ENCODE data around the gene ASCC3.
"Not testable (repeated sequence)": the region's sequence is repeated elsewhere in the genome, so short reads cannot be mapped to it uniquely, and the experiment has no call there.

Gene ASCC3

GRCh38 chr6:100880853-100881706 lies at the start of gene ASCC3:
ASCC3 (minus strand) TSS chr6:100881329; CDS start chr6:100867997, 13,332 bp downstream.
- DNase-seq (ENCODE audit: low read depth in 2 of 2) = peak; percentile 81 to 82

- no peak for DNase-seq (ENCODE audit: low read depth in 2 of 2)
Observed at GRCh38 chr6:100925749-100926148, 44.6 kb upstream of the ASCC3 start.

GRCh38 chr6:100924534-100925227 lies 43.6 kb upstream of the ASCC3 start:
- no peak for DNase-seq (ENCODE audit: low read depth in 2 of 2)

GRCh38 chr6:100923481-100924165 lies 42.5 kb upstream of the ASCC3 start:
- DNase-seq (ENCODE audit: low read depth in 2 of 2) = no peak

- DNase-seq (ENCODE audit: low read depth in 2 of 2) = no peak
Observed at GRCh38 chr6:100920028-100920605, 39.0 kb upstream of the ASCC3 start.

- DNase-seq (ENCODE audit: low read depth in 2 of 2) = no peak
Observed at GRCh38 chr6:100918152-100918551, 37.0 kb upstream of the ASCC3 start.

- DNase-seq (ENCODE audit: low read depth in 2 of 2) = no peak
Observed at GRCh38 chr6:100915876-100916275, 34.7 kb upstream of the ASCC3 start.

- no peak for DNase-seq (ENCODE audit: low read depth in 2 of 2)
Observed at GRCh38 chr6:100913400-100914276, 32.5 kb upstream of the ASCC3 start.

GRCh38 chr6:100906325-100906724 lies 25.2 kb upstream of the ASCC3 start:
- no peak for DNase-seq (ENCODE audit: low read depth in 2 of 2)

- DNase-seq (ENCODE audit: low read depth in 2 of 2) = no peak
Observed at GRCh38 chr6:100905067-100905466, 23.9 kb upstream of the ASCC3 start.

GRCh38 chr6:100904316-100904715 lies 23.2 kb upstream of the ASCC3 start:
- no peak for DNase-seq (ENCODE audit: low read depth in 2 of 2)

- DNase-seq (ENCODE audit: low read depth in 2 of 2) = no peak
Observed at GRCh38 chr6:100901582-100901981, 20.5 kb upstream of the ASCC3 start.

- no peak for DNase-seq (ENCODE audit: low read depth in 2 of 2)
Observed at GRCh38 chr6:100899202-100899601, 18.1 kb upstream of the ASCC3 start.

- no peak for DNase-seq (ENCODE audit: low read depth in 2 of 2)
Observed at GRCh38 chr6:100897671-100898070, 16.5 kb upstream of the ASCC3 start.

GRCh38 chr6:100893743-100894142 lies 12.6 kb upstream of the ASCC3 start:
- DNase-seq (ENCODE audit: low read depth in 2 of 2) = no peak

- no peak for DNase-seq (ENCODE audit: low read depth in 2 of 2)
Observed at GRCh38 chr6:100892693-100893092, 11.6 kb upstream of the ASCC3 start.

- no peak for DNase-seq (ENCODE audit: low read depth in 2 of 2)
Observed at GRCh38 chr6:100892116-100892515, 11.0 kb upstream of the ASCC3 start.

- DNase-seq (ENCODE audit: low read depth in 2 of 2) = no peak
Observed at GRCh38 chr6:100891079-100891478, 9.9 kb upstream of the ASCC3 start.

GRCh38 chr6:100890646-100891045 lies 9.5 kb upstream of the ASCC3 start:
- not testable (repeated sequence) for DNase-seq (ENCODE audit: low read depth in 2 of 2)

GRCh38 chr6:100889351-100889750 lies 8.2 kb upstream of the ASCC3 start:
- no peak for DNase-seq (ENCODE audit: low read depth in 2 of 2)

- no peak for DNase-seq (ENCODE audit: low read depth in 2 of 2)
Observed at GRCh38 chr6:100886076-100886475, 4.9 kb upstream of the ASCC3 start.
